ENCODE measurements around the gene PLPP6.

DNA sequence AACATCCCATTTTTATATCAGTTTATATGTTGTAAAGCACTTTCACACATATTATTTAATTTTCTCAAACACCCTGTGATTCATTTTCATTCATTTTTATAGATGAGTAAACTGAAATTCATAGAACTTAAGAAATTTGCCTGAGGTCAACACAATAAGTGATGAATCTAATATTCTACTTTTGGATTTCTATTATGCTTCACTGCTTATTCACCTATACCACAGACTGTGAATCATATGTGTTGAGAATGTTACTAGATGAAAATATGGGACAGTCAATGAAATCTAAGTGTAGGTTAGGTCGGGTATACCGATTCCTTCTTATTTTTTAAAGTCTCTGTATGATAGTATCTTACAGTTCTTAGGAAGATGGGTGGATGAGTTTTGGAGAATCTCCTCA, 42.0 kb downstream of the PLPP6 start:
- TF ChIP-seq, protein P1, sequence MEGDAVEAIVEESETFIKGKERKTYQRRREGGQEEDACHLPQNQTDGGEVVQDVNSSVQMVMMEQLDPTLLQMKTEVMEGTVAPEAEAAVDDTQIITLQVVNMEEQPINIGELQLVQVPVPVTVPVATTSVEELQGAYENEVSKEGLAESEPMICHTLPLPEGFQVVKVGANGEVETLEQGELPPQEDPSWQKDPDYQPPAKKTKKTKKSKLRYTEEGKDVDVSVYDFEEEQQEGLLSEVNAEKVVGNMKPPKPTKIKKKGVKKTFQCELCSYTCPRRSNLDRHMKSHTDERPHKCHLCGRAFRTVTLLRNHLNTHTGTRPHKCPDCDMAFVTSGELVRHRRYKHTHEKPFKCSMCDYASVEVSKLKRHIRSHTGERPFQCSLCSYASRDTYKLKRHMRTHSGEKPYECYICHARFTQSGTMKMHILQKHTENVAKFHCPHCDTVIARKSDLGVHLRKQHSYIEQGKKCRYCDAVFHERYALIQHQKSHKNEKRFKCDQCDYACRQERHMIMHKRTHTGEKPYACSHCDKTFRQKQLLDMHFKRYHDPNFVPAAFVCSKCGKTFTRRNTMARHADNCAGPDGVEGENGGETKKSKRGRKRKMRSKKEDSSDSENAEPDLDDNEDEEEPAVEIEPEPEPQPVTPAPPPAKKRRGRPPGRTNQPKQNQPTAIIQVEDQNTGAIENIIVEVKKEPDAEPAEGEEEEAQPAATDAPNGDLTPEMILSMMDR (IDR thresholded peaks at IDR 0.05), result no peak
- TF ChIP-seq POLR2A (IDR thresholded peaks at IDR 0.05) (no peak), POLR2AphosphoS5 (IDR thresholded peaks at IDR 0.05) (no peak), EP300 (IDR thresholded peaks at IDR 0.05) (no peak)

Measured in suprapubic skin (tissue), 4 donors.